Hepatocyte (in vitro differentiated cells): ENCODE data around the gene QRFP. TPM values are rescaled to one million over a fixed set of nuclear protein-coding genes. Genes with fewer than 3 reads are reported as not detected.

Experiments
- DNase-seq: peaks from one replicate; pipeline ENCODE4 v3.0.0-alpha.2; 2016; ENCODE audit warnings: low spot score
- H2AFZ ChIP-seq: fragments of 200-600 bp; sonication (generic); 2 replicates; pipeline ENCODE4 v1.6.0; 2016; ENCODE audit warnings: antibody characterized with exemption, mild to moderate bottlenecking
- H3K27ac ChIP-seq: fragments of 200-600 bp; sonication (generic); 2 replicates; pipeline ENCODE4 v1.5.1; 2016; ENCODE audit warnings: mild to moderate bottlenecking
- H3K27me3 ChIP-seq: fragments of 200-600 bp; sonication (generic); 2 replicates; pipeline ENCODE4 v1.6.1; 2016
- H3K36me3 ChIP-seq: fragments of 200-600 bp; sonication (generic); replicated peaks from 2 replicates; pipeline ENCODE4 v1.5.1; 2016; ENCODE audit warnings: low read depth; ENCODE audit not compliant: insufficient read depth
- H3K4me1 ChIP-seq: fragments of 200-600 bp; sonication (generic); 2 replicates; pipeline ENCODE4 v1.5.1; 2016; ENCODE audit warnings: mild to moderate bottlenecking, moderate library complexity; ENCODE audit not compliant: insufficient read depth
- H3K4me2 ChIP-seq: fragments of 200-600 bp; sonication (generic); 2 replicates; pipeline ENCODE4 v1.6.0; 2016
- H3K4me3 ChIP-seq: fragments of 200-600 bp; sonication (generic); 2 replicates; pipeline ENCODE4 v1.5.1; 2016; ENCODE audit warnings: mild to moderate bottlenecking
- H3K79me2 ChIP-seq: fragments of 200-600 bp; sonication (generic); 2 replicates; pipeline ENCODE4 v1.6.0; 2017; ENCODE audit warnings: mild to moderate bottlenecking
- H3K9me2 ChIP-seq: fragments of 200-600 bp; sonication (generic); replicated peaks from 2 replicates; pipeline ENCODE4 v1.6.0; 2017; ENCODE audit warnings: mild to moderate bottlenecking; ENCODE audit not compliant: insufficient read depth
- H3K9me3 ChIP-seq: fragments of 200-600 bp; sonication (generic); 2 replicates; pipeline ENCODE4 v1.5.1; 2016; ENCODE audit warnings: low read depth, mild to moderate bottlenecking
- H4K20me1 ChIP-seq: fragments of 200-600 bp; sonication (generic); 2 replicates; pipeline ENCODE4 v1.6.0; 2016; ENCODE audit warnings: mild to moderate bottlenecking; ENCODE audit not compliant: insufficient read depth, poor library complexity, severe bottlenecking
- CTCF ChIP-seq: fragments of 200-600 bp; sonication (generic); IDR thresholded peaks from 2 replicates; pipeline ENCODE4 v1.5.1; 2016; ENCODE audit warnings: antibody characterized with exemption, mild to moderate bottlenecking; ENCODE audit not compliant: poor library complexity
- EZH2 ChIP-seq: fragments of 200-600 bp; sonication (generic); IDR thresholded peaks from 2 replicates; pipeline ENCODE4 v1.6.1; 2016; ENCODE audit warnings: antibody characterized with exemption, mild to moderate bottlenecking, borderline replicate concordance
- EZH2phosphoT487 ChIP-seq: fragments of 200-600 bp; sonication (generic); IDR thresholded peaks from one replicate; pipeline ENCODE4 v1.6.1; 2018; ENCODE audit warnings: antibody characterized with exemption, mild to moderate bottlenecking, low read depth, moderate library complexity; ENCODE audit not compliant: unreplicated experiment, severe bottlenecking
- WGBS: methylation state at CpG from one replicate; pipeline ENCODE4 v1.1.6; 2016; ENCODE audit warnings: low lambda C conversion rate; ENCODE audit errors: missing lambda C conversion rate; 5-methylcytosine and 5-hydroxymethylcytosine counted together
- polyA plus RNA-seq: library from polyadenylated mRNA; unstranded; fragments of >200 nt; fragmentation: Nextera tagmentation; extraction: Ambion mirVana; gene quantifications from 2 replicates; pipeline ENCODE4 v1.2.1, GENCODE V29; 2016
- total RNA-seq: library from RNA; depleted of rRNA; stranded (reverse); fragments of >200 nt; gene quantifications from 2 replicates; pipeline ENCODE4 v1.2.3, GENCODE V29; 2014

The QRFP gene
- total and polyA plus RNA-seq, 2 experiments from 2014 or later = 0.21 TPM; not detected in 1

- peak within 1 kb of the TSS; percentile 55 for H3K4me3 ChIP-seq
- peak within 1 kb of the TSS; percentile 100 for H3K4me2 ChIP-seq
- H2AFZ ChIP-seq = peak within 1 kb of the TSS; percentile 49
- H3K27me3 ChIP-seq = peaks cover 69% of the 10 kb centered on the region
- H3K36me3 ChIP-seq = no peaks in the 10 kb centered on the region
- H3K9me3 ChIP-seq = no peaks in the 10 kb centered on the region
- TF ChIP-seq EZH2phosphoT487 (peak; percentile 37), CTCF (peak; percentile 26), EZH2 (no peak)
- no peaks in the 10 kb centered on the region for H3K9me2 ChIP-seq
- no peaks in the 10 kb centered on the region for H4K20me1 ChIP-seq
- H3K27ac ChIP-seq = no peak within 1 kb of the TSS
- WGBS = 2% methylated on average over 60 of the region's 98 CpGs
- DNase-seq = peak; percentile 47
- peaks cover 5% of the 10 kb centered on the region for H3K4me1 ChIP-seq
- no peaks in the 10 kb centered on the region for H3K79me2 ChIP-seq
Observed at GRCh38 chr9:130938652-130939404, 42.2 kb upstream of the QRFP start, which contains the start of gene FIBCD1. Gene FIBCD1 (minus strand): TSS chr9:130939247. CDS start chr9:130938607, 640 bp downstream.

- H3K27ac ChIP-seq = no peak overlapping the region
- DNase-seq = no peak
- no peaks in the 10 kb centered on the region for H3K9me2 ChIP-seq
- no peaks in the 10 kb centered on the region for H3K9me3 ChIP-seq
- H3K4me3 ChIP-seq = no peak overlapping the region
- no peak for TF ChIP-seq EZH2
- no peak for TF ChIP-seq EZH2phosphoT487
- TF ChIP-seq CTCF = no peak
- H3K4me1 ChIP-seq = peaks cover 7% of the 10 kb centered on the region
- 7% methylated on average over 35 of the region's 52 CpGs for WGBS
- no peak overlapping the region for H2AFZ ChIP-seq
- H3K27me3 ChIP-seq = peaks cover 68% of the 10 kb centered on the region
- no peaks in the 10 kb centered on the region for H3K79me2 ChIP-seq
- no peaks in the 10 kb centered on the region for H3K36me3 ChIP-seq
- no peaks in the 10 kb centered on the region for H4K20me1 ChIP-seq
- peak overlapping the region; percentile 100 for H3K4me2 ChIP-seq
Observed at GRCh38 chr9:130938184-130938651, 41.6 kb upstream of the QRFP start.

- H3K27ac ChIP-seq = no peak overlapping the region
- TF ChIP-seq CTCF = no peak
- TF ChIP-seq EZH2 = no peak
- TF ChIP-seq EZH2phosphoT487 = no peak
- no peak overlapping the region for H2AFZ ChIP-seq
- H3K9me2 ChIP-seq = no peaks in the 10 kb centered on the region
- H3K27me3 ChIP-seq = peaks cover 72% of the 10 kb centered on the region
- peak overlapping the region; percentile 100 for H3K4me2 ChIP-seq
- WGBS = 82% methylated on average over 23 of the region's 23 CpGs
- no peaks in the 10 kb centered on the region for H3K79me2 ChIP-seq
- no peak for DNase-seq
- H3K4me1 ChIP-seq = peaks cover 12% of the 10 kb centered on the region
- H3K9me3 ChIP-seq = no peaks in the 10 kb centered on the region
- no peaks in the 10 kb centered on the region for H3K36me3 ChIP-seq
- H4K20me1 ChIP-seq = no peaks in the 10 kb centered on the region
- no peak overlapping the region for H3K4me3 ChIP-seq
Observed at GRCh38 chr9:130937146-130938076, 40.8 kb upstream of the QRFP start.
